ENCODE data around the gene P2RX4. TPM values are rescaled to one million over a fixed set of nuclear protein-coding genes. Genes with fewer than 3 reads are reported as not detected.

P2RX4 gene
- total and polyA plus RNA-seq, 2 of the 13 experiments (the other 11 are each of a cell fraction or from before 2014, with no cell fraction given), result 13.8 to 30.8 TPM

- no peak for TF ChIP-seq TBP (CRISPR knock-in tag; IDR thresholded peaks at IDR 0.05)
- no peak for TF ChIP-seq PHF20 (CRISPR knock-in tag; IDR thresholded peaks at IDR 0.05)
- TF ChIP-seq CSRNP1 (CRISPR knock-in tag; IDR thresholded peaks at IDR 0.05), result no peak
- no peak for TF ChIP-seq PHB2 (IDR thresholded peaks at IDR 0.05; ENCODE audit: partially characterized antibody)
- no peak for TF ChIP-seq CEBPZ (IDR thresholded peaks at IDR 0.05; ENCODE audit: low read length)
- TF ChIP-seq ZNF687 (CRISPR knock-in tag; IDR thresholded peaks at IDR 0.05), result no peak
- TF ChIP-seq ZNF558 (CRISPR knock-in tag; IDR thresholded peaks at IDR 0.05; ENCODE audit: borderline replicate concordance), result no peak
- TF ChIP-seq ATF7 (IDR thresholded peaks at IDR 0.05), result no peak
- TF ChIP-seq ATF7 (CRISPR knock-in tag; IDR thresholded peaks at IDR 0.05), result no peak
- WGBS (ENCODE audit: low lambda C conversion rate), result 92% methylated on average over 6 of the region's 6 CpGs
- Histone ChIP-seq H3K9me3 (ENCODE audit: low read length) (no peaks in the 10 kb centered on the region), H3K79me2 (ENCODE audit: insufficient read depth, low read length) (no peaks in the 10 kb centered on the region), H3K27ac (ENCODE audit: extremely low read length, insufficient read depth, low read length) (no peak overlapping the region), H3K9ac (ENCODE audit: insufficient read depth, low read depth, low read length) (no peak overlapping the region), H3K4me3 (replicated peaks in 1 of 3; ENCODE audit: insufficient read depth in 1 of 3, low read depth in 2 of 3, low read length in 3 of 3) (no peak overlapping the region), H3K36me3 (replicated peaks in 1 of 2; ENCODE audit: control insufficient read depth in 1 of 2, insufficient read depth in 2 of 2, low read length in 2 of 2) (peaks cover 11 to 26% of the 10 kb centered on the region in 2 experiments; a peak in 3 of 5 replicates), H3K4me1 (ENCODE audit: insufficient read depth, low read length) (no peaks in the 10 kb centered on the region), H4K20me1 (ENCODE audit: insufficient read depth, low read length) (no peaks in the 10 kb centered on the region), H3K27me3 (ENCODE audit: control insufficient read depth in 1 of 2, insufficient read depth in 2 of 2, low read length in 2 of 2) (no peaks in the 10 kb centered on the region), H2AFZ (ENCODE audit: low read length) (no peak overlapping the region), H3K4me2 (ENCODE audit: low read depth, low read length) (no peak overlapping the region)
- BruUV-seq (replicated peaks), result no TSS peak
- no peak for FAIRE-seq
- ChIA-PET CTCF (ENCODE audit: low intra/inter-chr PET ratio, low total read pairs) (no interaction called here), POLR2A (no interaction called here)
- in situ Hi-C loops (cut with HindIII; ENCODE audit: extremely low pct_ligation_motif_present, low pct_unique_long_range_greater_than_20kb), result no loop called here
- ATAC-seq, result no peak
- no peak for DNase-seq (ENCODE audit: low spot score)
- intact Hi-C loops (cut with micrococcal nuclease; ENCODE audit: unreplicated experiment), result no loop called here
These were observed 29.6 kb downstream of the P2RX4 start for GRCh38 chr12:121239351-121240061.
